GM19240 (cell line): Measurements from ENCODE around the gene ARHGDIB.

Experiments
- DNase-seq: peaks from one replicate; pipeline ENCODE4 v3.0.0; 2011; ENCODE audit warnings: low spot score; ENCODE audit not compliant: insufficient read length

The ARHGDIB gene

DNA sequence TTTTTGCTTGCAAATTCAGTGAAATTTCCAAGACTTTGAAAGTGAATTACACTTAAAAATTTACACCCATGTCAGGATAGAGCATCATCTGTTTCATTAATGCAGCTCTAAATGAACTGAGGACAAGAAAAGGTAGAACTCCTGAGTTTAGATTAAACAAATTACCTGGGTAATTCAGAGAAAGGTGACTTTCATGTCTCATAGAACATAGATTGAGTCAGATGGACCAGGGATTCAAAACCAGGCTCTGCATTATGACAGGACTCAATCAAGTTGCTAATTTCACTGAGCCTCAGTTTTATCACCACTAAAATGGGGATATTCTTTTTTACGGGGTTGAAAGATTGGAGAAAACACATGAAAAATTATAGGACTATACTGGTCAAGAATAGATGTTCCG is 4.5 kb downstream of the ARHGDIB start:
- DNase-seq, result no peak

GRCh38 chr12:14956024-14956891 is 5.1 kb downstream of the ARHGDIB start:
- no peak for DNase-seq

- DNase-seq, result no peak
Observed at GRCh38 chr12:14954269-14954668, 7.1 kb downstream of the ARHGDIB start.

DNA sequence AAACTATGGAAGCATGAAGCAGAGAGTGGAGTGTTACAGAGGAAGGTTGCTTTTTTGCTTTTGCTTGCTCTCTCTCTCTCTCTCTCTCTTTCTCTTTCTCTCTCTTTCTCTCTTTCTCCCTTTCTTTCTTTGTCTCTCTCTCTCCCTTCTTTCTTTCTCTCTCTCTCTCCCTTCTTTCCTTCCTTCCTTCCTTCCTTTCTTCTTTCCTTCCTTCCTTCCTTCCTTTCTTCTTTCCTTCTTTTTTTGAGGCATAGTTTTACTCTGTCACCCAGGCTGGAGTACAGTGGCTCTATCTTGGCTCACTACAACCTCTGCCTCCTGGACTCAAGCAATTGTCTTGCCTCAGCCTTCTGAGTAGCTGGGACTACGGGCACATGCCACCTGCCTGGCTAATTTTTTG is 7.6 kb downstream of the ARHGDIB start:
- no peak for DNase-seq

GRCh38 chr12:14952299-14952921 is 9.0 kb downstream of the ARHGDIB start:
- DNase-seq, result no peak

DNA sequence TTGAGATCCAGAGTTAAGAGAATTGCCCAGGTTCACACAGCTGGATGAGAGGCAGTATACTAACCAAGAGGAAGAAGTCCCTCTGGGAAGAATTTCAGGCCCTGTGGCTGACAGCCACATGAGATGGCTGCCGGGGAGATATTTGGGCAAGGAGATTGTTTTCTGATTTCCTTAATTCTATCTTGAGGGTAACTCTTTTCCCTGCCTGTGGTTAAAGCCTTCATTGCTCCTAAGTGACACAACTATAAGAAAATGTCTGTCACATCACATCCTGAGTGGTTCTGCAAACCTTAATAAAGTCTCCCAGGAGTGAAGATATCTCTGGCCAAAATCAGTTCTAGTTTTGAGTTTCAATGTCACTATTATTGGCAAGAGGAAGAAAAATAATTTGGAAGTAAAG is 9.6 kb downstream of the ARHGDIB start:
- no peak for DNase-seq

DNA sequence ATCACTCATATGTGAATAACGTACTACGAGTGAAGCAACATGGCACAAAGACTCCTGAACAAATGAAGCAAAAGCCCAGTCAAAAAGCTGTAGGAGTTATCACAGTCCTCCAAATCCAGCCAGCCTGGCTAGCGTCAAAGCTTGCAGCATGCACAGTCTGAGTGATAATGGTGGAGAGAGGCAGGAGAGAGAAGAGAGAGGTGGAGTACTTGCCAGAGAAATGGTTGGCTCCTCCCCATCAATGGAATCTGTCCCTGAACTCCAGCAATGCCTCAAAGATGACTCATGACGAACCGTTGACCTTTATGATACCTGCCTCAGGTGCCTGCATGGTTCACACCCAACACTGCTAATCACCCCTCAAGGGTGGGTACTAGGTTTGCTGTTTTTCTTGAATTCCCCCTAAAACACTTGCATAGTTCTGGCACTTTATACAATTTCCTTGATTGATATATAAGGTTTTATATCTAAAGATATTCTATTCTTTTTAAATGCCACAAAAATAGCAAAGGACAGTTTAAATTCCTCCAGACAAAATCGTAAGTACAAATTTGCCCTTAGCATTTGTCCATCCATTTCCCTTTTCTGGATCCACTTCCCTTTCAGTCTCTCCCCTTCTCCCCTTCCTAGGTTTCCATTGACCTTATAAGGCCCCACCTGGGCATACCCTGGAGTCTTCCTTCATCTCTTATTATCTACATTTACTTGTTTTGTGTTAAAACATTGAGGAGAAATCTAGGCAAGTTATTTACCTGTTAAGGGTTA is 10.2 kb downstream of the ARHGDIB start:
- DNase-seq, result no peak

DNA sequence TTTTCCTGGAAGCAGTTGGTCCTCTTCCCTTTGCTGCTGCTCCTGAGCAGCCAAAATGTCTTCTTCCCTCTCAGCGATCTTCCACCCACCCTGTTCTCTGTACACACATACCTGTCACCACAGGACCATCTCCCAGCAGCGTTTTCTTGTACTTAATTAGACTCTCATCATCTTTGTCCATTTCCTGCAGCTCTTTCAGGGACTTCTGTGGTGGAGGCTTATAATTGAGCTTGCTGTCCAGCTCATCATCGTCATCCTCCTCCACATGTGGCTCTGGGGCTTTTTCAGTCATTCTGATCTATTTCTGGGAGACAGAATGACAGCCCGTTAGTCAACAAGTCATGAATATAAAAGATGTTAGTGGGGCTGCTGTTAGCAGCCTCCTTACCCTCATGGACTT is 11.0 kb downstream of the ARHGDIB start:
- no peak for DNase-seq

DNA sequence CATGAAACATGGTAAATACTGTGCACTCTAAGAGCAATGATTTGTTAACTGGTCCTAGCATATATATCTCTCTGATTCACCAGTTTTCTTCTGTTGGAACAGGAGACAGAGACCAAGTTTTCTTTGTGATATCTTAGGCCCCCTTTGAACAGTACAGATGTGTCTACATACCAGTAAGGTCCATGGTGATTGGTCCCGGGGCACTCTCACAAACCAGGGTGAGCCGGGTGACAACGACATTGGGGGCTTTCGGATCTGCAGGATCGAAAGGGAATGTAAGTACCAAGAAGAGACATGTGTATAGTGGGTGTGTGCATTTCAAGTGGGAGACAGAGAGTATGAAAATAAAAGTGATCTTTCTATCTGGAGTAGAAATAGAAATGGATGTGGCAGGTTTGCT is 11.8 kb downstream of the ARHGDIB start:
- no peak for DNase-seq

GRCh38 chr12:14948672-14949071 is 12.7 kb downstream of the ARHGDIB start:
- DNase-seq, result peak; percentile 61

DNA sequence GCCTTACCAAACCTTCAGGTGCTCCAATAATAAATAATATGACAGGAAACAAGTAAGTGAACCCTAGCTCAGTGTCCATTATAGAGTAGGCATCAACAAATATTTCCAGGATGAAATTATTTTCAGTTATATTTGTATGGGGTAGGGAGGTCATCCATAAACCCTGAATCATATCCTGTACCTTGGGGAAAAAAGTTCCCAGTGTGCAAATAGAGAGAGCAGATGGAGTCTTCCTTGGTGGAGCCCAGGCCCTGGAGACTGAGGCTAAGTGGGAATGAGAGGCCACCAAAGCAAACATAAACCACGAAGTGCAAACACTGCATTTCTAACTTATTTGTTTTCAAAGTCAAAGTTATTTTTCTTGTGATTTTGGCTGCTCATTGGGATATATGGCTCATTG is 14.5 kb downstream of the ARHGDIB start:
- DNase-seq, result no peak

DNA sequence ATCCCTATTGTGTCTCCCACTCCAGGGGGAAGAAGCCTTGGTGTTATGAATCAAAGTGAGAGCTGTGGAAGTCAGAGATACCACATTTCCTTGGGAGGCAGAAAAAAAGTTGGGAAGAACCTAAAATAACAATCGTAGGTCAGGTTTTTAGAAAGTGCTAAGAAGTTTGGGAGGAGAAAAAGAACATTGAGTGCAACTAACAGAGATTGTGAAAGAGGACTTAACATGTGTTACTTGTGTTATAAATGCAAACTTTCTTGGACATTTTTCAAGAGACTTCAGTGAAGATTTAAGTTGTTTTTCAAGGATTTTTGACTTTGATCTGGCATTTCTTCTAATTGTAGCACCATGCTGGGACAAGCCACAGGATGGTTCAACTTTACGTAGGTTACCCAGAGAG is 15.2 kb downstream of the ARHGDIB start:
- no peak for DNase-seq

DNA sequence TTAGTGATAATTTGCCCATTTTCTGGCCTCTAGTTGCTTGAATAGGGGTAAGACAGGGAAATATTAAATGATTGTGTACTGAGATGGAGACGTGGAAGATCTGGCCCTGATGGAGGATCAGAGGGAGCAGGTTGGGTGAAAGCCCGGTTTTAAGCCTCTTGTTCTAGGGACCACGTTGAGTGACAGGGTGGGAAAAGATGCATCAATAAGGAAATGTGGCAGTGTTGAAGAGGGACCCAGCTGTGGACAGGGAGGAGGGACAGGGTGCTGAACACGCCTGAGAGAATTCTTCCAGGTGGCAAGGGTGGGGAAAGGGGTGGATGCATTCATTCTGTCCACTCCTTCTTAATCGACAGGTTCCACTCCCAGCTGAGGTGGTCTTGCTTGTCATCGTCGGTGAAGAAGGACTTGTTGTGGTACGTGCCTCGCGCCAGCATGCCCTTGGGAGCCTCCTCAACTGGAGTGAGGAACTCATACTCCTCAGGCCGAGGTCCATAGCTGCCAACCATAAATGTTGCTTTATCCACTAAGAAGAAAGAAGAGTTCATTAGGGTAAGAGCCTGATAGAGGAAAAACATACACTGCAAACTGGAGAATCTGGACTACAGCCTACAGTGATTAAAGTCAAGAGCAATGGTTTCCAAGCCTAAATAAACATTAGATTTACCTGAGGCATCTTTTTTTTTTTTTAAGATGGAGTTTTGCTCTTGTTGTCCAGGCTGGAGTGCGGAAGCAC is 19.0 kb downstream of the ARHGDIB start:
- no peak for DNase-seq

GRCh38 chr12:14941369-14941768 is 20.0 kb downstream of the ARHGDIB start:
- DNase-seq, result no peak

DNA sequence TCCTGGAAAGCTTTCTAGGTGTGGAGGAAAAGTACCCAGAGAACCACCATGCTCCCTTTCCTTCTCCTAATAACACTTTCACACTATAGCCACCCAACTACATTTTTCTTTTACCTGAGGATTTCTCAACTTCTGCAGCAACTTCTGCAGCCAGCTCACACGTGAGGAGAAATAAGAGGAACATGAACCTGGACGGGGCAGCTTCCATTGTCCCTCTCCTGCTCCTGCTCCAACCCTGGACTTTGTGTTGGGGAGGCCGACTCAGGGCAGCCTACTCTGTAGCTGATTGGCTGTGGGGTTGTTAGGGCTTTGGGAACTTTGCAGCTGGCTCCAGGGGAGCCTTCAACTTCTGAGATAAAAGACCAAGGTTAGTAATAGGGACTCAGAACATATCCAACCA is 23.1 kb downstream of the ARHGDIB start, which contains the start of gene ERP27:
Gene ERP27, minus strand, starts transcription at position 237 of the 400 bp plus-strand sequence. Its CDS starts 29 bp downstream, at position 208.
- DNase-seq, result no peak

GRCh38 chr12:14937689-14938088 is 23.7 kb downstream of the ARHGDIB start:
- no peak for DNase-seq

DNA sequence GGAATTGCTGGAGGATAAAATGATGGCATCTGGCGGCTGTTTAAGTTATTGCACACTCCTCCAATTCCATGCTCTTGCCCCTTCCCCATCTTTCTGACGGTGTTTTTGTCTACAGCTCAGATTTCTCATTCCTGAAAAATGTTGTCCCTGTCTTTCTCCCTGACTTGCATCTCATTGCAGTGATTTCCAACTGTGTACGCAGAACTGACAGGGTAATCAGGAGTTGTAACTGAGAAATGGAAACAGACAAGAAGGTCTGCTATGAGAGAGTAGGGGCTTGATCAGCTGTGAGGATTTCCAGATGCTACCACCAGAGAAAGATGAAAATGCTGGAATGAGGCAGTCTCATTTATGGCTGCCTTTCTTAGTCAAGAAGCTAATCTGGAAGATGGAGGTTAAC is 24.4 kb downstream of the ARHGDIB start:
- DNase-seq, result no peak

GRCh38 chr12:14936224-14936861 is 25.1 kb downstream of the ARHGDIB start:
- no peak for DNase-seq

GRCh38 chr12:14935031-14935430 is 26.4 kb downstream of the ARHGDIB start:
- no peak for DNase-seq

DNA sequence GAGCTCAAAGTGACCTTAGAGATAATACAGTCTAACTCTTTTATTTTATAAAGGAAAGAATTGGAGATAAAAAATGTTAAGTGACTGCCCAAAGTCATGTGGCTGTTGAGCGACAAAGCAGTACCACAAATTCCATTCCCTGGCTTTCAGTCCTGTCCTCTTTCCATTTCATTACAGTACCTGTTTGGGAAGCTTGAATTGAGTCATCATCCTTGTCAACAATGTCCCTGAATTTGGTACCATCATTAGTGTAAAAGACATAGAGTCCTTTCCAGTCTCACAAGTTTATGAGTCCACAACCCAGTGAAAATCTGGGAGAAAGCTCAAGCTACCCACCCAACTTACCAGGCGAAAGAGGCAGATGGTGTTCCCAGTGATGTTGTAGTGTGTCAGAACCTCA is 26.9 kb downstream of the ARHGDIB start:
- no peak for DNase-seq
